ENCODE measurements around the gene SLC16A9.
"Not testable (repeated sequence)": the region's sequence is repeated elsewhere in the genome, so short reads cannot be mapped to it uniquely, and the experiment has no call there.

The SLC16A9 gene

DNA sequence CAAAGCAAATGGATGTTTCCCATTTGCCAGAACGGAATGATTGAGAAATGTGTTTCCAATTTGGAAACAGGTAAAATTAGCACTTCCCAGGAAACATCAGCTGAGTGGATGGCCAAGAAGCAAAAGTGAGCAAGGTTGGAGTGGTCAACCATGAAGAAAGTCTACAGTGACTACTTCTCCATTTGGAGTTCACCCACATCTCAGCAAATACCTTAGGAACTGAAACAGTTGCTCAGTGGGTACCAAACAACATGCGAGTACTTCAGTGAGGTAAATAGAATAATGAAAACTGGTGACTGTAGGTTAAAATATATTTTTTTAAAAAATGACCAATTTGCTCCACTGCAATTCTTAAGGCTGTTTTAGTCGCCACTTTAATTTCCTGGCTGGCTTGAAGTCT lies 57.7 kb downstream of the SLC16A9 start:
- Histone ChIP-seq H3K4me3 (ENCODE audit: low read depth, low read length) (no peak overlapping the region), H3K27ac (no peak overlapping the region), H3K27me3 (ENCODE audit: insufficient read depth, low read depth, severe bottlenecking) (no peaks in the 10 kb centered on the region), H3K36me3 (peaks cover 13% of the 10 kb centered on the region), H3K9me3 (ENCODE audit: severe bottlenecking) (no peaks in the 10 kb centered on the region)
- TF ChIP-seq, protein P1, sequence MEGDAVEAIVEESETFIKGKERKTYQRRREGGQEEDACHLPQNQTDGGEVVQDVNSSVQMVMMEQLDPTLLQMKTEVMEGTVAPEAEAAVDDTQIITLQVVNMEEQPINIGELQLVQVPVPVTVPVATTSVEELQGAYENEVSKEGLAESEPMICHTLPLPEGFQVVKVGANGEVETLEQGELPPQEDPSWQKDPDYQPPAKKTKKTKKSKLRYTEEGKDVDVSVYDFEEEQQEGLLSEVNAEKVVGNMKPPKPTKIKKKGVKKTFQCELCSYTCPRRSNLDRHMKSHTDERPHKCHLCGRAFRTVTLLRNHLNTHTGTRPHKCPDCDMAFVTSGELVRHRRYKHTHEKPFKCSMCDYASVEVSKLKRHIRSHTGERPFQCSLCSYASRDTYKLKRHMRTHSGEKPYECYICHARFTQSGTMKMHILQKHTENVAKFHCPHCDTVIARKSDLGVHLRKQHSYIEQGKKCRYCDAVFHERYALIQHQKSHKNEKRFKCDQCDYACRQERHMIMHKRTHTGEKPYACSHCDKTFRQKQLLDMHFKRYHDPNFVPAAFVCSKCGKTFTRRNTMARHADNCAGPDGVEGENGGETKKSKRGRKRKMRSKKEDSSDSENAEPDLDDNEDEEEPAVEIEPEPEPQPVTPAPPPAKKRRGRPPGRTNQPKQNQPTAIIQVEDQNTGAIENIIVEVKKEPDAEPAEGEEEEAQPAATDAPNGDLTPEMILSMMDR (IDR thresholded peaks at IDR 0.05; ENCODE audit: low read depth, low read length), result no peak
- DNase-seq, result no peak

DNA sequence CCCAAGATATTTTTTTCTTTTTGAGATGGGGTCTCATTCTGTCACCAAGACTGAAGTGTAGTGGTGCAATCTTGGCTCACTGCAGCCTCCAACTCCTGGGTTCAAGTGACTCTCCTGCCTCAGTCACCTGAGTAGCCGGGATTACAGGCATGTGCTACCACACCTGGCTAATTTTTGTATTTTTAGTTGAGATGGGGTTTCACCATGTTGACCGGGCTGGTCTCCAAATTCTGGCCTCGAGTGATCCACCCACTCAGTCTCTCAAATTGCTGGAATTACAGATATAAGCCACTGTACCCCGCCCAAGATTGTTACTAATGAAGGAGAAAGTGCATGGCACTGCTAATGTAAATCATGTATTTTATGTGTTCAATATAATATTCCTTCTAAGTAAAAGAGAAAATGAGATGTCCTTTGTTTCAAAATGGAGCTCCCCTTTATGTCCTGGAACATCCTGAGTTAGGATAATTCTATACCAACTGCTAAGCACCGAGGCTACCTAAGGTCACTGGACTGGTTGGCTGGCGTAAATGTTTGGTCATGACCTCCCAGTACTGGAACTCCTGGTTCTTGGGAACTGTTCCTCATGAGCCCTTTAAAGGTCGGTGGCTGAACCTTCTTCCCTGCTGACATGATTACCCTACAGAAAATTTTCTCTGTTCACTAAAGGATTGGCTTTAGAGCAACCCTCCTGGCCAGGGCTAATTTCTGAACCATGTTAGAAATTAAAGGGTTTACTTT lies 59.9 kb downstream of the SLC16A9 start:
- H3K9me3 ChIP-seq (ENCODE audit: severe bottlenecking), result peaks cover 15% of the 10 kb centered on the region
- TF ChIP-seq, protein P1 (IDR thresholded peaks at IDR 0.05; ENCODE audit: low read depth, low read length), result no peak
- peaks cover 13% of the 10 kb centered on the region for H3K36me3 ChIP-seq
- H3K27ac ChIP-seq, result no peak overlapping the region
- H3K27me3 ChIP-seq (ENCODE audit: insufficient read depth, low read depth, severe bottlenecking), result no peaks in the 10 kb centered on the region
- no peak for DNase-seq
- H3K4me3 ChIP-seq (ENCODE audit: low read depth, low read length), result no peak overlapping the region

DNA sequence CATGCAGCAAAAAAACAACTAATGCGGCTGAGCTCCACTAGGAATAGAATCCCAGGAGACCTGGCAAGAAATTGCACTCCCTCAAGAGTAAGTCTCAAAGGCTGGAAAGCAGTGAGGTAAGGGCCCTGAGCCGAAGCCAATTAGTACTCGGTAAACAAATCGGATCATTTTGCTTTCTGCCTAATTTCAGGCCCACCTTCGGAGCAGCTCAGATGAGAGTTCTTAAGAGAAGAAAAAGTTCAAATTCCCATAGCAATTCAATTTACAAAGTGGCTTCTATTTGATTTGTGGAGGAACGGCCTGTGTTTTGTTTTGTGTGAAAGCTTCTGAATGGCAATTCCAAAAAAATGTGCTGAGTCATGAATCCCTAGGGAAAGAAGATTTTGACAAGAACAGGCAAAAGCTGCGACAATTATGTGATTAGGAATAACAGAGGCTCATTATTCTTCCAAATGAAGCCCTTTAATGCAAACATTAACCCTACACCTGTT lies 60.9 kb downstream of the SLC16A9 start:
- DNase-seq, result no peak
- peaks cover 4% of the 10 kb centered on the region for H3K36me3 ChIP-seq
- no peak overlapping the region for H3K4me3 ChIP-seq (ENCODE audit: low read depth, low read length)
- H3K9me3 ChIP-seq (ENCODE audit: severe bottlenecking), result peaks cover 15% of the 10 kb centered on the region
- no peaks in the 10 kb centered on the region for H3K27me3 ChIP-seq (ENCODE audit: insufficient read depth, low read depth, severe bottlenecking)
- no peak overlapping the region for H3K27ac ChIP-seq
- TF ChIP-seq, protein P1 (IDR thresholded peaks at IDR 0.05; ENCODE audit: low read depth, low read length), result no peak

DNA sequence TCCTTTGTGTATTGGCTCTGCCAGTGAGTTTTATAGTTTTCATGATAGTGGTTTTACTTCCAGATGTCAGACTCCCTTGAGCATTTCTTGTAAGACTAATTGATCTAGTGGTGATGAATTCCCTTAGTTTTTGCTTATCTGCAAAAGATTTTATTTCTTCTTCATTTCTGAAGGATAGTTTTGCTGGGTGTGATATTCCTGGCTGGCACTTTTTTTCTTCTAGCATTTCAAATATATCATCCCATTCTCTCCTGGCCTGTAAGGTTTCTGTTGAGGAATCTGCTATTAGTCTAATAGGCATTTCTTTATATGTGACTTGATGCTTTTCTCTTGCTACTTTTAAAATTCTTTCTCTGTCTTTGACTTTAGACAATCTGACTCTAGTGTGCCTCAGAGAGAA lies 64.8 kb downstream of the SLC16A9 start:
- H3K9me3 ChIP-seq (ENCODE audit: severe bottlenecking), result peaks cover 15% of the 10 kb centered on the region
- TF ChIP-seq, protein P1 (IDR thresholded peaks at IDR 0.05; ENCODE audit: low read depth, low read length), result no peak
- H3K27ac ChIP-seq, result no peak overlapping the region
- H3K4me3 ChIP-seq (ENCODE audit: low read depth, low read length), result no peak overlapping the region
- DNase-seq, result no peak
- H3K27me3 ChIP-seq (ENCODE audit: insufficient read depth, low read depth, severe bottlenecking), result no peaks in the 10 kb centered on the region
- no peaks in the 10 kb centered on the region for H3K36me3 ChIP-seq

DNA sequence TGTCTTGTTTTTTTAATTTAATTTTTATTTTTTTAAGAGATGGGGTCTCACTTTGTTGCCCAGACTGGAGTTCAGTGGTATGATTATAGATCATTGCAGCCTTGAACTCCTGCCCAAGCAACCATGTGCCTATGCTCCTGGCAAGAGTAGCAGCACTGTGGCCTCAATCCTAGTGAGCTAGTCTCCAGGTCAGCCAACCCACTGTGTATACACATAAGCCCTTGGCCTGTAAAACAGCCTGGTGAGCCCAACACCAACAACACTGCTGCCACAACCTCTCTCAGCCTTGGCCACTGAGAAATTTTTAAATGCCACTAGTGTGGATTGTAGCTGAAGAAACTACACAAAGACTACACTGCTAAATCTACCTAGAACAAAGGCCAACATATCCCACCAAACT lies 68.0 kb downstream of the SLC16A9 start:
- peaks cover 19% of the 10 kb centered on the region for H3K9me3 ChIP-seq (ENCODE audit: severe bottlenecking)
- DNase-seq; H3K36me3 ChIP-seq; H3K27me3 ChIP-seq (ENCODE audit: insufficient read depth, low read depth, severe bottlenecking); H3K27ac ChIP-seq; H3K4me3 ChIP-seq (ENCODE audit: low read depth, low read length): not testable (repeated sequence)

DNA sequence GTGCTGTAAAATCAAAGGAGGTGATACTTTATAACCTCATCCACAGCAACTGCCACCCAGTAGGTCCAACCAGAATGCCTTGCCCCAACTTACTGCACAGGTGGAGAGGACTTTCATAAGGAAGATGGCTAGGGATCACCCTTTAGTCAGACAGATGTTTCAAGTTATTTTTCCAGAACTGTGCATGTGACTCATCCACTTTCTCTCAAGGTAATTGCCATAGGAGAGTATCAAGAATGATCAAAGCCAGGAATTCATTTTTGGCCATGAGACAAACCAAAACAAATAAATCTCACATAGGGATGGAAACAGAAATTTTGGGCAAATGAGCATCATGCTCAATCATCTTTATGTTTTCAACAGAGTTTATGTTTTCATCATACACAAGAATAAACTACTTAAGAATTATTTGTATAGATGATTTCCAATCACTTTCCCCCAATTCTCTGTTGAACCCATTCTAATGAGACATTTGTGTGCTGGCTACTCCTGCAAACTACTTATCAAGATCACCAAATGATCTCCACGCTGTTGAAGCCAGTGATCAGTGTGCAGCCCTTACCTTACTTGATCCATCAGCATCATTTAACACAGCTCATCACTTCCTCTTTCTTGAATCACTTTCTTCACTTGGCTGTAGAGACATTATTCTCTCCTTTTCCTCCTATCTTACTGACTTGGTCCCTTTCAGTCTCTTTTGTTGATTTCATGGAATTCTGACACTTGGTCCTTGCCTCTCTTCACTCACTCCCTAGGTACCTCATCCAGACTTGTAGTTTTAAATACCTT lies 74.0 kb downstream of the SLC16A9 start:
- Histone ChIP-seq H3K9me3 (ENCODE audit: severe bottlenecking) (peaks cover 4% of the 10 kb centered on the region), H3K4me3 (ENCODE audit: low read depth, low read length) (no peak overlapping the region), H3K36me3 (no peaks in the 10 kb centered on the region), H3K27ac (no peak overlapping the region), H3K27me3 (ENCODE audit: insufficient read depth, low read depth, severe bottlenecking) (no peaks in the 10 kb centered on the region)
- no peak for DNase-seq
- TF ChIP-seq, protein P1 (IDR thresholded peaks at IDR 0.05; ENCODE audit: low read depth, low read length), result no peak

Measured in WERI-Rb-1 (cell line).